CD4-positive, alpha-beta T cell treated with Interleukin-2 at 100 ng/mL for 4 hours (primary cell): ENCODE results near the gene RGS3.

Experiments used
- DNase-seq: peaks from one replicate; pipeline ENCODE4 v3.0.0-alpha.2; 2020; ENCODE audit warnings: low spot score

Gene RGS3

DNA sequence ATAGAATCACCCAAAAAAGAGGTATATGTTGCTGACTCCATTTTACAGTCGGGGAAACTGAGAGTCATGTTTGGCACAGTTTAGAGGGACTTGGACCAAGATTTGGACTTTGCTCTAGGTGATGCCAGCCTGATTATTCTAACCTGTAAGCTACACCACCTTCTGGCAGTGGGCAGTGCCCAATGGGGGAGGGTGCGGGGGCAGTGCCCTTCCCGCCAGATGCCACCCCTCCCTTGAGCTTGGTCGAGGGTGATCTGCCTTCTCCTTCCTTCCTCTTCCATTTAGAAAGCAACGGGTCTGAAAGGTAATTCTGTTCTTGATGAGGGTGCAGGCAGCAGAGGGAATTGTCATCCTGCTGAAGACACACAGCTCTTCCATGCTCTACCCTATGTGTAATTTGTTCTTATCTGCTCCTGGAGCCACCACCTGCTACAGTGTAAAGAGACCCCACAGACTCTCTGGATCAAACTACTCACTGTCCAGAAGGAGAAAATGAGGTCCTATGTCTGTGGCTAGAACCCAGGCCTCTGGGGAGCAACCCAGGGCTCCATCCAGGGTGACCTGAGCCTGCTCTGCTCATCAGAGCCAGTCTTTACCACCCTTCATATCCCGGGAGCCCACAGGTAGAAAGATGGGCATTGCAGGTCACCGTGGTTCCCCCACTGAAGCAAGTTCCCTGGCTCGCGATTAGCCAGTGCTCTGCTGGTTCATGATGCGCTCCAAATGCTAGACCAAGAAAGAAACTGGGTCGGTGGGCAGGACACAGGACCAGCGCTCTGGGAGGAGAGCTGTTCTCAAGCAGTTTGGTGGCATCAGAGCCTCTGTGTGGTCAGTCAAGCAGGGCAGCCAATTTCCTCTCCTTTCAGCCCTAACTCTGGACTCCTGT is 156.2 kb downstream of the RGS3 start:
- DNase-seq, result no peak

- DNase-seq, result no peak
Observed at GRCh38 chr9:113620377-113621161, 157.0 kb downstream of the RGS3 start.

- no peak for DNase-seq
Observed at GRCh38 chr9:113621309-113621791, 157.8 kb downstream of the RGS3 start.

- no peak for DNase-seq
Observed at GRCh38 chr9:113621980-113622379, 158.5 kb downstream of the RGS3 start.

GRCh38 chr9:113622600-113623400 is 159.3 kb downstream of the RGS3 start:
- DNase-seq, result no peak

DNA sequence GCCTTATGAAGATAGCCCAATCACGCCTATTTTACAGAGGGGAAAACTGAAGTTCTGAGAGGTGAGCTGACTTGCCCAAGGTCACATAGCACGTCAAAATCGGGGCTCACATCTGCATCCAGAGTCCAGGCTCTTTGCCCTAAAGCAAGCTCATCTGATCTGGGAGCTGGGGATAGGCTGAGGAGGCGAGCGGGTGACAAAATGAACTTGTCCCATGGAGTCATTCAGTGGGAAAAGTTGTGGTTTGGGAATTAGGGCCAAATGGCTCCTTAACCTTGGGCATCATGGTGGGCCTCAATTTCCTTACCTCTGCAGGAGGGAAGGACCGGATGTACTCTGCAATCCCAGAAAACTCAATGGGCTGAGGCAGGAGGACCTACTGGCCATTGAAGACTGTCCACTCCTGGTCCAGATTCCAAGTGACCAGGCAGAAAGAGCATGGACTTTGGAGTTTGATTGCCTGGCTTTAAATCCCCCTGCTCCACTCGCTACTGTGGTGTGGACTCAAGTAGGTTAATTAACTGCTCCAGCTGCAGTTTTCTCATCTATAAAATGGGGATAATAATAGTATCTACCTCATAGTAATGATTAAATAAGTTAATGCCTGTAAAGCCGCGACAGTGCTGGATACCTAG is 160.4 kb downstream of the RGS3 start:
- DNase-seq, result no peak

DNA sequence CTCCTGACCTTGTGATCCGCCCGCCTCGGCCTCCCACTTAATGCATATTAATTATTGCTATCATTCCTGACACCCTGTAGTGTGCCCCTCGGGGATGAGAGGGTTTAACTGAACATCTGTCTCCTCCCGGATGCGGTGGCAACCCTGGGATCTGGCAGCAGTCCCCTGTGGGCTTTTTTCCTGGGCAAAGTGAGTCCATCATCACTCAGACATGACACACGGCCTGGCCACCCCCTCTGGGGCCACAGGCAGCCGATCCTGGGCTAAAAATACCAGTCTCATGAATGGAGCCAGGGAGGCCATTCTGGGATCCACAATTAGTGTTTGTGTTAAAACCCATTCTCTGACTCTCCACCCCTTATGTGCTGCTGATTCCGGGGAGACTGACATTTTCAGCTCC is 161.2 kb downstream of the RGS3 start:
- DNase-seq, result no peak

DNA sequence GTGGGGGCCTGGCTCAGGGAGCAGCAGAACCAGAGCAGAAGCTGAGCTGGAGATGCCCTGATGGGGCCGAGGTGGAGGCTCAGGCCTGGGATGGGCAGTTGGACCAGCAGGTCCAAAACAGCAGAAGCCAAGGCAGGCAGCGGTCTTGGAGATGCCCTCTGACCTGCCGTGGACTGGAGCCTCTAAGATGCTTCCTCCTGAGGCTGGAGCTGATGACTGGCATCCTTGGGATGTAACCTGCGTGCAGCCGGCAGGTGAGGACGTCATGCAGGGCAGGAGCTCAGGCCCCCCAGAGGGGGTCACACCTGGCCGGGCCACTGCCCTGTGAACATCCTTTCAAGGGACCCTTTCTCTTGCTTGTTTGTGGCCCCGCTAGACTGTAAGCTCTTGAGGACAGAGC is 162.0 kb downstream of the RGS3 start:
- no peak for DNase-seq

DNA sequence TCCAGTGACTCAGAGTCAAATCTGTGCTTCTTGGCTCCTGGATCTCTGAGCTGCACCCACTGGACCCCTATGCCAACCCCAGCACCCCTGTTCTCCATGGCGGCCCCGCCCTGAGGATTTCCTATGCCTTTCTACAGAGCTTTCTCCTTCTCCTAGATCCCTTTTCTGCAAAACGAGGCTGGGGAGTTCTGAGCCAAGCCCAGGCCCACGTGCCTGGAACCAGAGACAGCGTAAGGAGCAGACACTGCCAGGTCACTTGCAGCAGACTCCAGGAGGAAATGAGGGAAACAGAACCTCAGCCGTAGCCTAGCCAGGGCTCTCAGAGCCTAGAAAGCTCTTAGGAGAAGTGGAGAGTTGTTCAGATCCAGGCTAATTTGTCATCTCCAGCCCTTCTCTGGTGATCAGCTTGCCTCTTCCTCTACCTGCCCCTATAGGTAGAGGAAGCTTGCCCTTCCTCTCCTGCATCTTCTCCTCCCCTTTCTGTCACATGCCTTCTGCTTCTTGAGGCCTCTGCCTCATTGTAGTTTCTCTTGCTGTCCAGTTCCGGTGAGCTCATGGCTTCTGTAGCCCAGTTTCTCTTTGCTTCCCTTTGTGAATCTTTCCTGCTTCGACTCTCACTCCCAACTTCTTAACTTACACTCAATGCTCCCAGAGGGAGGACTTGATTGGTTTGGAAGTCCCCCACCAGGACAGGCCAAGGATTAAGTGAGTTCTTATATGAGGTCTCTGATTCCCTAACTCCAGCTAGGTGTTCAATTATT is 163.4 kb downstream of the RGS3 start:
- no peak for DNase-seq

DNA sequence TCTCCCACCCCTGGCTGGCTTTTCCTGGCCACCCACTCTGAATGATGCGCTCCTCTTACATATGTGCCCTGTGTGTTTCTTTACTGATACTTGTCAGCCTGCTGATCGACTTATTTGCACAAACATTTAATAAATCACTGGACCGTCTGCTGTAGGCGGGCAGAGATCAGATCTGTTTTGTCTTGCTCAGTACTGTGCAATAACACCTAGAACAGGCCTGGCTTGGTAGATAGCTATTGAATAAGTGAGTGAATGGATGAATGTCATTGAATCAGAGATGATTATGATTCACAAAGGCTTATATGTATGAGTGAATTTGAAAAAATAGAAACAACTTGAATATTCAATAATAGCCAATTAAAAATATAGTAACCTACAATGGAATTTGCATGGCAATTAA is 165.1 kb downstream of the RGS3 start:
- DNase-seq, result no peak

- DNase-seq, result no peak
Observed at GRCh38 chr9:113630386-113631136, 167.0 kb downstream of the RGS3 start.

DNA sequence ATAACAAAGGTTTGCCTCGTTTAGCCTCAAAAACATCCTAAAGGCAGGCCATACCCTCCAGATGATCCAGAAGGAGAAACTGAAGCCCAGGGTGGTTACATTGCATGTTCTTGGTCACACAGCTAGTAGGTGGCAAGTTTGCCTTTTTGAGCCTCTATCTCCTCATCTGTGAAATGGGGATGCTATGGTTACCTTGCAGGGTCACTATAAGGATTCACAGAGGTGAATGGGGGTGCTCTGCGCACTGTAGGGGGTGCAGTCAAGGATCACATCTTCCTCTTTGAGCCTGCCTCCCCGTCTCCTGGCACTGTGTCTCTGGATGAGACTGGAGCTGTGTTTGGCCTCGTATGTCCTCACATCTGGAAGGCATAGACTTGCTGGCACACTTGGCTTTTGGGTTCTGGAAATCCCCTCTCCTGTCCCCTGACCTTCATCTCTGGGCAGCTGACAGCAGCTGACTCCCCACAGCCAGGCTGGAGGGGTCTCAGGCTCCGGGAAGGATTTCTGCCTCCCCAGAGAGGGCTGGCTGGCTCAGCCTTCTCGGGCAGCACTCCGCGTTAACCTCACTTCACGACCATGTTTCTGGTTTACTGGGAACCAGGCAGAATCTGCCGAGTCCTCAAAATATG is 167.7 kb downstream of the RGS3 start:
- no peak for DNase-seq

DNA sequence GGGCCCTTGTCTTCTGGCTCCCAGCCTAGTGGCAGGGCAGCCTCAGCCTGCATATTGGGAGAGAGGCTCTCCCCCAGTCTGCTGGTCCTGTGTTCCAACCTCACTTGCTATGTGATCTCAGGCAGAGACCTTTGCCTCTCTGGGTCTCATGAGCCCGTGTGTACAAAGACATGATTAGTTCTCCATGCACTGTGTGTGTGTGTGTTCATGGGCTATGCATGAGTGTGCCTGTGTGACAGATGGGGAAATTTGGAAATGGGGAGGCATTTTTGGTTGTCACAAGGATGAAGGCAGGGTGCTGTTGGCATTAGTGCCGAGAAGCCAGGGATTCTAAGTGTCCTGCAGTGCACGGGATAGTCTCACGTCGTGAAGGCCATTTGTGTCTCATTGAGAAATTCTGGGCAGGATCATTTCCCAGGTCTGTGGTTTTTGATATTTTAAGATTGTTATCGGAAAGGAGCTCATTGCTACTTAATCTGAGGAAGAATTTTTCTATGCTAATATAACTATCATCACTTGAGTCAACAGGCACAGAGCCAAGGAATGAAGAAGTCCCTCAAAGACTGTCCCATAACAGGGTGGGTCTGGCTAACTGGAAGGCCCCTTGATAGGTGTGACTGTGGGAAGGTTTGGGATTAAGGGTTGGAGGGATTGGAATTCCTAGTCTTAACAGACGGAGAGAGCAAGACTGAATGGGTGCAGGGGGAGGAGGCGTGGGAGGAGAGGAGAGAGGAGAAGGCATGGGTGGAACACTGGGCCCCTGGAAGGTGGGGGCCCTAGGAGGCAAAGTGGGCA is 168.5 kb downstream of the RGS3 start:
- DNase-seq, result no peak

DNA sequence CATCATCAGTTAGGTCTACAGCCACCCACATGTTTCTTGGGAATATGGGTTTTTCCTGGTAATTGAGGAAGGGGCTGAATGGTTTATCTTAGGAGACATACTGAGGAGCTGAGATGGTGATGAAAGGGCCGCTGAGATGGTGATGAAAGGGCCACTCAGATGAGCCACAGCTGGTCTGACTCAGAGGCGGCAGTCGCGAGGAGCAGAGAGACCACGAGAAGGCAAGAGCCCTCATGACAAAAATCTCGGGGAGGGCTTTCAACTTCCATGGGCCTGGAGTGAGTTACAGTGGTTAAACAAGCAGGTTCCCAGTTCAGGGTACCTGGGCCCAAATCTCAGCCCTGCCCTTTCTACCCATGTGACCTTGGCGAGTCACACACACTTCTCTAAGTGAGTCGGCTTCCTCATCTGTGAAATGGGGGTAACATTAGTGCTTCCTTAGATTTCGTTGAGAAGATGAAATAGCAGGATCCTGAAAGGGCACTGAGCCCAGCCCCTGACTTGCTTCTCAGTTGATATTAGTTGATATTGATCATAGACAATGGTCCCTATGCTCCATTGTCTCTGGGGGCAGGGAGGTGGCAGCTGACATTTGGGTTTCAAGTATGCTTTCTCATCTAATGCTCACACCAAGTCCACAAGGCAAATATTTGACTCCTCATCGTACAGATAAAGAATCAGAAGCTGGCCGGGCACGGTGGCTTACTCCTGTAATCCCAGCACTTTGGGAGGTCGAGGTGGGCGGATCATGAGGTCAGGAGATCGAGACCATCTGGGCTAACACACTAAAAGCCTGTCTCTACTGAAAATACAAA is 169.5 kb downstream of the RGS3 start:
- no peak for DNase-seq

GRCh38 chr9:113633782-113634595 is 170.5 kb downstream of the RGS3 start:
- no peak for DNase-seq

- no peak for DNase-seq
Observed at GRCh38 chr9:113634596-113635515, 171.3 kb downstream of the RGS3 start.
